H9 (cell line): ENCODE measurements around the gene LAIR2. TPM values are rescaled to one million over a fixed set of nuclear protein-coding genes. Genes with fewer than 3 reads are reported as not detected.

Experiments used
- DNase-seq: peaks from one replicate; pipeline ENCODE4 v3.0.0-alpha.2; 2017
- H2AFZ ChIP-seq: one replicate; pipeline ENCODE4 v1.6.1; 2013; ENCODE audit warnings: mild to moderate bottlenecking, low read length, control low read depth, moderate library complexity
- H2AK5ac ChIP-seq: 2 replicates; pipeline ENCODE4 v1.6.1; 2013; ENCODE audit warnings: low read length, control low read depth, mixed read lengths; ENCODE audit not compliant: insufficient read length
- H2BK120ac ChIP-seq: one replicate; pipeline ENCODE4 v1.6.1; 2013; ENCODE audit warnings: low read depth, mild to moderate bottlenecking, low read length, control low read depth, inconsistent platforms; ENCODE audit not compliant: poor library complexity, severe bottlenecking
- H2BK12ac ChIP-seq: 2 replicates; pipeline ENCODE4 v1.6.1; 2013; ENCODE audit warnings: low read length, control low read depth, mixed read lengths, low read depth; ENCODE audit not compliant: insufficient read length
- H2BK15ac ChIP-seq: 2 replicates; pipeline ENCODE4 v1.6.1; 2013; ENCODE audit warnings: low read depth, low read length, control low read depth
- H2BK20ac ChIP-seq: one replicate; pipeline ENCODE4 v1.6.1; 2013; ENCODE audit warnings: low read depth, mild to moderate bottlenecking, low read length, control low read depth, inconsistent platforms; ENCODE audit not compliant: poor library complexity, severe bottlenecking
- H2BK5ac ChIP-seq: 2 replicates; pipeline ENCODE4 v1.6.1; 2013; ENCODE audit warnings: low read length, control low read depth, mixed read lengths; ENCODE audit not compliant: insufficient read length
- H3K14ac ChIP-seq: 2 replicates; pipeline ENCODE4 v1.6.1; 2013; ENCODE audit warnings: low read length, control low read depth; ENCODE audit not compliant: insufficient read depth
- H3K18ac ChIP-seq: 2 replicates; pipeline ENCODE4 v1.6.1; 2013; ENCODE audit warnings: low read depth, mild to moderate bottlenecking, mixed read lengths, low read length, control low read depth; ENCODE audit not compliant: insufficient read length
- H3K23ac ChIP-seq: 2 replicates; pipeline ENCODE4 v1.6.1; 2013; ENCODE audit warnings: low read length, control low read depth, mixed read lengths, low read depth; ENCODE audit not compliant: insufficient read length
- H3K23me2 ChIP-seq: 2 replicates; pipeline ENCODE4 v1.6.1; 2013; ENCODE audit warnings: low read depth, mild to moderate bottlenecking, mixed read lengths, low read length, control low read depth; ENCODE audit not compliant: insufficient read length, poor library complexity, severe bottlenecking
- H3K27ac ChIP-seq: 2 replicates; pipeline ENCODE4 v1.5.1; 2013; ENCODE audit warnings: low read length, control low read depth, mixed read lengths, low read depth; ENCODE audit not compliant: insufficient read length
- H3K27me3 ChIP-seq: 2 replicates; pipeline ENCODE4 v1.6.1; 2013; ENCODE audit warnings: low read length, control low read depth, inconsistent platforms; ENCODE audit not compliant: insufficient read depth
- H3K4ac ChIP-seq: 2 replicates; pipeline ENCODE4 v1.6.1; 2013; ENCODE audit warnings: low read depth, mild to moderate bottlenecking, control low read depth, inconsistent platforms, low read length, moderate library complexity
- H3K4me1 ChIP-seq: 2 replicates; pipeline ENCODE4 v1.6.1; 2013; ENCODE audit warnings: low read length, control low read depth, inconsistent platforms; ENCODE audit not compliant: insufficient read depth
- H3K4me2 ChIP-seq: 2 replicates; pipeline ENCODE4 v1.6.1; 2013; ENCODE audit warnings: low read length, control low read depth, mixed read lengths; ENCODE audit not compliant: insufficient read length, insufficient read depth
- H3K56ac ChIP-seq: 2 replicates; pipeline ENCODE4 v1.6.1; 2013; ENCODE audit warnings: low read depth, mild to moderate bottlenecking, mixed read lengths, low read length, control low read depth; ENCODE audit not compliant: insufficient read length
- H3K79me1 ChIP-seq: 2 replicates; pipeline ENCODE4 v1.6.1; 2013; ENCODE audit warnings: low read depth, mild to moderate bottlenecking, moderate library complexity, low read length, control low read depth, inconsistent platforms; ENCODE audit not compliant: insufficient read depth, poor library complexity, severe bottlenecking
- H3K79me2 ChIP-seq: 2 replicates; pipeline ENCODE4 v1.6.1; 2013; ENCODE audit warnings: low read length, control low read depth, inconsistent platforms; ENCODE audit not compliant: insufficient read depth
- H3K9ac ChIP-seq: 2 replicates; pipeline ENCODE4 v1.6.1; 2013; ENCODE audit warnings: low read length, control low read depth, mixed read lengths; ENCODE audit not compliant: insufficient read length; ENCODE audit errors: extremely low read depth
- H3K9me3 ChIP-seq: one replicate; pipeline ENCODE4 v1.6.1; 2013; ENCODE audit warnings: low read depth, low read length, inconsistent platforms; ENCODE audit not compliant: control insufficient read depth
- H3T11ph ChIP-seq: one replicate; pipeline ENCODE4 v1.6.1; 2013; ENCODE audit warnings: mild to moderate bottlenecking, low read length, control low read depth, inconsistent platforms
- H4K20me1 ChIP-seq: one replicate; pipeline ENCODE4 v1.6.1; 2013; ENCODE audit not compliant: control insufficient read depth, insufficient read length, insufficient read depth
- H4K5ac ChIP-seq: 2 replicates; pipeline ENCODE4 v1.6.1; 2013; ENCODE audit warnings: low read depth, mild to moderate bottlenecking, mixed read lengths, low read length, control low read depth; ENCODE audit not compliant: insufficient read length
- H4K8ac ChIP-seq: replicated peaks from 2 replicates; pipeline ENCODE4 v1.6.1; 2013; ENCODE audit warnings: low read length, control low read depth, mixed read lengths, low read depth; ENCODE audit not compliant: insufficient read length
- H4K91ac ChIP-seq: 2 replicates; pipeline ENCODE4 v1.6.1; 2013; ENCODE audit warnings: low read depth, mild to moderate bottlenecking, moderate library complexity, mixed read lengths, low read length, control low read depth; ENCODE audit not compliant: insufficient read length
- H3K27ac Mint-ChIP-seq, 3 experiments: 2 replicates in 2 of 3; 3 replicates in 1 of 3; pipeline ENCODE4 v1.8.0; 2020 to 2021; ENCODE audit warnings: mixed read lengths in 3 of 3, mild to moderate bottlenecking in 1 of 3, moderate library complexity in 1 of 3
- H3K27me3 Mint-ChIP-seq: 2 replicates; pipeline ENCODE4 v1.8.0; 2021; ENCODE audit warnings: low read depth, mild to moderate bottlenecking, moderate library complexity, mixed read lengths
- H3K36me3 Mint-ChIP-seq, 3 experiments: 2 replicates in 2 of 3; 3 replicates in 1 of 3; pipeline ENCODE4 v1.8.0; 2020 to 2021; ENCODE audit warnings: low read depth in 3 of 3, mixed read lengths in 3 of 3; ENCODE audit not compliant: insufficient read depth in 1 of 3
- H3K4me1 Mint-ChIP-seq, 2 experiments: 2 replicates each; pipeline ENCODE4 v1.8.0; 2020; ENCODE audit warnings: mixed read lengths in 2 of 2
- H3K4me3 Mint-ChIP-seq, 2 experiments: 2 replicates in 1 of 2; 3 replicates in 1 of 2; pipeline ENCODE4 v1.8.0; 2020 to 2021; ENCODE audit warnings: mild to moderate bottlenecking in 2 of 2, mixed read lengths in 2 of 2, moderate library complexity in 1 of 2
- H3K9me3 Mint-ChIP-seq, 2 experiments: 2 replicates in 1 of 2; 3 replicates in 1 of 2; pipeline ENCODE4 v1.8.0; 2020; ENCODE audit warnings: mild to moderate bottlenecking in 2 of 2, mixed read lengths in 2 of 2, moderate library complexity in 1 of 2
- CTCF ChIP-seq: fragments of 200-600 bp; sonication (generic); conservative IDR thresholded peaks from 3 replicates; pipeline ENCODE4 v1.8.0; 2021; ENCODE audit warnings: antibody characterized with exemption, mild to moderate bottlenecking
- WGBS: extraction: QIAGEN DNeasy Blood & Tissue Kit; methylation state at CpG from one replicate; pipeline ENCODE4 v1.1.7; 2013; ENCODE audit warnings: missing lambda C conversion rate, low lambda C conversion rate, mixed read lengths; ENCODE audit not compliant: insufficient read length; ENCODE audit errors: extremely low coverage; 5-methylcytosine and 5-hydroxymethylcytosine counted together
- total RNA-seq: library from RNA; stranded (reverse); gene quantifications from 2 replicates; pipeline ENCODE4 v1.2.1, GENCODE V29; 2021

Gene LAIR2
- total RNA-seq, 1 experiment from 2014 or later, result not detected

GRCh38 chr19:54548806-54549205, 46.2 kb downstream of the LAIR2 start:
- Mint-ChIP-seq H3K27ac (no peak overlapping the region), H3K4me1 (no peaks in the 10 kb centered on the region), H3K27me3 (peaks cover 5% of the 10 kb centered on the region), H3K4me3 (no peak overlapping the region), H3K9me3 (peaks cover 89 to 91% of the 10 kb centered on the region in 2 experiments), H3K36me3 (peaks cover 7 to 36% (median 19%) of the 10 kb centered on the region in 3 experiments)
- H3K18ac ChIP-seq, result no peak overlapping the region
- no peaks in the 10 kb centered on the region for H3K79me1 ChIP-seq
- no peaks in the 10 kb centered on the region for H3K23me2 ChIP-seq
- H3K56ac ChIP-seq, result no peak overlapping the region
- no peak overlapping the region for H2BK20ac ChIP-seq
- no peak overlapping the region for H4K5ac ChIP-seq
- no peak overlapping the region for H3K27ac ChIP-seq
- H3K23ac ChIP-seq, result no peak overlapping the region
- no peaks in the 10 kb centered on the region for H3K79me2 ChIP-seq
- H2AK5ac ChIP-seq, result no peak overlapping the region
- no peak overlapping the region for H4K8ac ChIP-seq
- no peak overlapping the region for H2BK120ac ChIP-seq
- H3K27me3 ChIP-seq, result no peaks in the 10 kb centered on the region
- no peaks in the 10 kb centered on the region for H3K4me1 ChIP-seq
- no peak overlapping the region for H3T11ph ChIP-seq
- H2BK5ac ChIP-seq, result no peak overlapping the region
- no peak overlapping the region for H4K91ac ChIP-seq
- no peak for DNase-seq
- peaks cover 72% of the 10 kb centered on the region for H3K9me3 ChIP-seq
- no peak overlapping the region for H3K14ac ChIP-seq
- H3K9ac ChIP-seq, result no peak overlapping the region
- no peak overlapping the region for H3K4me2 ChIP-seq
- no peak overlapping the region for H2BK12ac ChIP-seq
- WGBS, result no CpG with 5 or more reads among the region's 16 CpGs
- H2BK15ac ChIP-seq, result no peak overlapping the region
- H3K4ac ChIP-seq, result no peak overlapping the region
- TF ChIP-seq CTCF, result no peak
- no peaks in the 10 kb centered on the region for H4K20me1 ChIP-seq
- H2AFZ ChIP-seq, result no peak overlapping the region
